ENCODE data around the gene DLL4. TPM values are rescaled to one million over a fixed set of nuclear protein-coding genes. Genes with fewer than 3 reads are reported as not detected.
A peak's percentile ranks its signal among the peaks of the same experiment; 100 is the strongest.

The DLL4 gene
- polyA plus RNA-seq, 3 donors from 2014 or later, result not detected

DNA sequence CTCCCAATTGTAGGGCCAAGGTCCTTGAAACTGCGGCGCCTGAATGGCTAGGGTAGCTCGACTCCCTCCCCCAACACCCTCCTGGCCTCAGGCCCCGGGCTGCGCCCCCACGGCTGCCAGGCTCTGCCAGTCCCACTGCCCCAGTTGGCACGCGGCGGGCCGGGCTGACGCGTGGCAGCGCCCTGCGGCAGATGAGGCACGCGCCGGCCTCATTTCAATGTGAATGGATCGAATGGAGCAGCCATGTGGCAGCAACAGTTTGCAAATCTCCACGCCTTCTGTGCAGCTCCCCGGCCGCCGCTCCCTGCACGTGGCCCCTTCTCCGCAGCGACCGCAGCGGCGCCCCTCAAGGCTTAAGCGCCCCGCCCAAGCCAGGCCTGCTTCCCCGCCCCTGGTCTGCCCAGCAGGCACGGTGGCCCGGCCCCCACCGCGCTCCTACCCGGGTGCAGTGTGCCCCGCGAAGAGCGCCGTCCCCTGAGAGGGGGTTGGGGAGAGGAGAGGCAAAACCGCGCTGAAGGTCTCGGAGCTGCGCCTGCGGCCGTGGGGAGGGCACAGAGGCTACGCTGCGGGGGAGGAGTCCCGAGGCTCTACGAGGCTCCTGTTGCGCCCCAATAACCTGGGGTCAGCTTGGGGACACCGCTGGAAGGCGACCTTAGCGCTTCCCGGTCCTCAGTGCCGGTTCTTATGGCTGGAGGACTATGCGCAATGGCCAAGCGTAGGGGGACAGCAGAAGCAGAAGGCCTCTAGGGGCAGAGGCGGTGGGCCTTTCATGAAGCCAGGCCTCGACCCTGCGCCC lies 3.1 kb upstream of the DLL4 start:
- peaks cover 43% of the 10 kb centered on the region in 2 donors for H3K4me1 Mint-ChIP-seq
- peak in 1 of 3 donors; percentile 22 for DNase-seq
- no peak overlapping the region for H3K27ac Mint-ChIP-seq
- no peaks in the 10 kb centered on the region for H3K36me3 Mint-ChIP-seq
- no peaks in the 10 kb centered on the region for H3K9me3 Mint-ChIP-seq
- peak overlapping the region; percentile 63 to 87 (median 68) for H3K4me3 Mint-ChIP-seq
- peaks cover 15 to 29% (median 23%) of the 10 kb centered on the region in 3 donors for H3K27me3 Mint-ChIP-seq (ENCODE audit: low read depth in 3 of 3)

- peaks cover 17 to 28% (median 21%) of the 10 kb centered on the region in 3 donors for H3K27me3 Mint-ChIP-seq (ENCODE audit: low read depth in 3 of 3)
- peak overlapping the region in 1 of 6 donors; percentile 71 for H3K27ac Mint-ChIP-seq
- no peaks in the 10 kb centered on the region for H3K36me3 Mint-ChIP-seq
- peaks cover 50 to 51% of the 10 kb centered on the region in 2 donors for H3K4me1 Mint-ChIP-seq
- DNase-seq, result no peak
- peak overlapping the region; percentile 63 to 87 (median 68) for H3K4me3 Mint-ChIP-seq
- no peaks in the 10 kb centered on the region for H3K9me3 Mint-ChIP-seq
Observed at GRCh38 chr15:40926659-40927494, 2.3 kb upstream of the DLL4 start.

DNA sequence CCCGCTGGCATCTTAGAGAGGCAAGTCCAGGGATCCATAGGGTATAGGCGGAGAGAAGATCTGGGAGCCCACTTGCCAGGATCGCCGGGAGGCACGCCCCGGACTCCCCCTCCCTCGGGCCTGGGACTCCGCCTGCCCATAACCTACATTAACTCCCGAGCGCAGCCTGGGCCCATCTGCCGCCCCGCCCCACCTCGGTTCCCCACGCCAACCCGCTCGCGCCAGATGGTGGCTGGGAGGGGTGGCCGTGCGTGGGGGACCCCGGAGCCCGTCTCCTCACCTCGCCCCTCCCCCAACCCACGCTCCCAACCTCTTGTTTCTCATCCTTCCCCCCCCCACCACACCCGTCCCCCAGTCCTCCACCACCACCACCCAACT lies 1.7 kb upstream of the DLL4 start:
- Mint-ChIP-seq H3K4me3 (peak overlapping the region; percentile 63 to 87 (median 68)), H3K9me3 (no peaks in the 10 kb centered on the region), H3K27ac (no peak overlapping the region), H3K27me3 (ENCODE audit: low read depth in 3 of 3) (peaks cover 15 to 29% (median 24%) of the 10 kb centered on the region in 3 donors), H3K36me3 (no peaks in the 10 kb centered on the region), H3K4me1 (peaks cover 56 to 58% of the 10 kb centered on the region in 2 donors)
- no peak for DNase-seq

DNA sequence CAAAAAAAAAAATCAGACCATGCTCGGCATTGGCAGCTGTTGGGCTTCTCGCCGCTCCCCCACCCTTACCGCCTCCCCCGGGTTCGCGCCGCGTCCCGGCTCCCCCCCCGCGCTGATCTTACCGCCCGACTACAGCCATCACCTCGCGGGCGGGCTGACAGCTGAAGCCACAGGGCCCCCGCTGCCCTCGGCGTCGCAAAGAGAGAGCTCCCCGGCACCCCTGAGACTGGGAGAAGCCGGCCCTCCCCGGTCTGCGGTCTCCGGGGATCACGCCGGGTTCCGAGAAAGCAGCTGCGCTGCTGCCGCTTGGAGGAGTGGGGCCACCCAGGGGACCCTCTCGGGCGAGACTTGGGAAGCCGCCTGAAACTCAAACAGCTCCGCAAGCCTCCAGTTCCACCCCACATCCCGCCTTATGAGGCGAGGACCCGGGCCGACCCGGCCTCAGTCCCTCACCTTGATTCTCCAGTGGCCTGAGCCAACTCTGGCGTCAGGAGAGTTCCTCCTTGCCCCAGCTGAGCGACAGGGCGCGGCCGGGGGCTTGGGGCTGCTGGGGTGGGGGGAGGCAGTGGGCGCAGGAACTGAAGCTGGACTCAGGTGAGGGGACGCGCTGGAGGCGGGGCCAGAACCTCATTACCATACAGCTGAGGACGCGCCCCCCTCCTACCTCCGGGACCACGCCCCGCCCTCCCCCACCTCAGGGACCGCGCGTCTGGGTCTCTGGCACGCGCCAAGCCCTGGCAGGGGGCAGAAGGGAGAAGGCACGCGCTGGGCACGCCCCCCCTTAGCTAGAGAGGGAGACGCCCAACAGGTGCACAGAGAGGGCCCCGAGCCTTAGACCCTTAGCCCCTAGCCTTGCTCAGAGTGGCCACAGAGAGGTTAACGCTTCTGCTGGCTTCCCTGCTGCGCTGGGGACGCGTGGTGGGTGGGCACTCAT lies 1.0 kb upstream of the DLL4 start:
- peak overlapping the region; percentile 69 to 83 (median 81) for H3K4me3 Mint-ChIP-seq
- no peak overlapping the region for H3K27ac Mint-ChIP-seq
- H3K36me3 Mint-ChIP-seq, result peaks cover 0 to under 1% (median 0%) of the 10 kb centered on the region in 3 donors
- peaks cover 13 to 27% (median 26%) of the 10 kb centered on the region in 3 donors for H3K27me3 Mint-ChIP-seq (ENCODE audit: low read depth in 3 of 3)
- H3K9me3 Mint-ChIP-seq, result no peaks in the 10 kb centered on the region
- DNase-seq, result peak in 2 of 3 donors; percentile 31 to 47
- peaks cover 57 to 58% of the 10 kb centered on the region in 2 donors for H3K4me1 Mint-ChIP-seq

DNA sequence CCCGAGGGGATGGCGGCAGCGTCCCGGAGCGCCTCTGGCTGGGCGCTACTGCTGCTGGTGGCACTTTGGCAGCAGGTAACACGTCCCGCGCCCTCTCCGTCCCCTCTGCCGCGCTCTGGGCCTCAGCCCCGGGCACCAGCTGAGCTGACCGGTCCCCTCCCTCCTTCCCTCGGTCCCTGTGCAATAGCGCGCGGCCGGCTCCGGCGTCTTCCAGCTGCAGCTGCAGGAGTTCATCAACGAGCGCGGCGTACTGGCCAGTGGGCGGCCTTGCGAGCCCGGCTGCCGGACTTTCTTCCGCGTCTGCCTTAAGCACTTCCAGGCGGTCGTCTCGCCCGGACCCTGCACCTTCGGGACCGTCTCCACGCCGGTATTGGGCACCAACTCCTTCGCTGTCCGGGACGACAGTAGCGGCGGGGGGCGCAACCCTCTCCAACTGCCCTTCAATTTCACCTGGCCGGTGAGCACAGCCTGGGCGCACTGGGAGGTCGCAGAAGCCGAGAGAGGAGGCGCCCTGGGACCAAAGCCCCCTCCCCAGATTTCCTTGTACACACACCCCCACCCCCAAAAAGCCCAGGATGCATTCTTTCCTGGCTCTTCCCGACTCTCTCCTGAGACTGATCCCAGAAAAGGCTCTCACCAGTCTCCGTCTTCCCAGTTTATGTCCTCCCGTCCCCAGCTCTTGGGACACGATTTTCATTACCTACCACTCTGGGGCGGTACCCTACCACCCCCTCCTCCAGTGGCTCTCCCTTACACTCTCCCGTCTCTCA lies 705 bp downstream of the DLL4 start:
- Mint-ChIP-seq H3K36me3 (peaks cover 0 to 4% (median 0%) of the 10 kb centered on the region in 3 donors), H3K27me3 (ENCODE audit: low read depth in 3 of 3) (peaks cover 14 to 28% (median 24%) of the 10 kb centered on the region in 3 donors), H3K4me1 (peaks cover 58% of the 10 kb centered on the region in 2 donors), H3K9me3 (no peaks in the 10 kb centered on the region), H3K27ac (no peak overlapping the region), H3K4me3 (peak overlapping the region; percentile 58 to 83 (median 76))
- DNase-seq, result no peak

GRCh38 chr15:40930430-40931299 lies 1.5 kb downstream of the DLL4 start:
- peak overlapping the region; percentile 58 to 76 (median 70) for H3K4me3 Mint-ChIP-seq
- DNase-seq, result no peak

GRCh38 chr15:40931300-40932142 lies 2.4 kb downstream of the DLL4 start:
- Mint-ChIP-seq H3K9me3 (no peaks in the 10 kb centered on the region), H3K27ac (no peak overlapping the region), H3K4me3 (peak overlapping the region in 4 of 5 donors; percentile 52 to 76 (median 68)), H3K27me3 (ENCODE audit: low read depth in 3 of 3) (peaks cover 12 to 24% (median 21%) of the 10 kb centered on the region in 3 donors), H3K36me3 (peaks cover 0 to 4% (median 0%) of the 10 kb centered on the region in 3 donors), H3K4me1 (peaks cover 50 to 51% of the 10 kb centered on the region in 2 donors)
- no peak for DNase-seq

More at GRCh38 chr15:40930430-40931299, 1.5 kb downstream of the DLL4 start:
- no peaks in the 10 kb centered on the region for H3K9me3 Mint-ChIP-seq
- H3K4me1 Mint-ChIP-seq, result peaks cover 54 to 55% of the 10 kb centered on the region in 2 donors
- H3K36me3 Mint-ChIP-seq, result peaks cover 0 to 4% (median 0%) of the 10 kb centered on the region in 3 donors
- H3K27me3 Mint-ChIP-seq (ENCODE audit: low read depth in 3 of 3), result peaks cover 14 to 24% (median 24%) of the 10 kb centered on the region in 3 donors
- H3K27ac Mint-ChIP-seq, result no peak overlapping the region

GRCh38 chr15:40932156-40932555 lies 3.0 kb downstream of the DLL4 start:
- peak overlapping the region in 1 of 5 donors; percentile 23 for H3K4me3 Mint-ChIP-seq
- peaks cover 0 to 4% (median 0%) of the 10 kb centered on the region in 3 donors for H3K36me3 Mint-ChIP-seq
- peaks cover 9 to 17% (median 15%) of the 10 kb centered on the region in 3 donors for H3K27me3 Mint-ChIP-seq (ENCODE audit: low read depth in 3 of 3)
- H3K9me3 Mint-ChIP-seq, result no peaks in the 10 kb centered on the region
- DNase-seq, result peak in 1 of 3 donors; percentile 24
- H3K27ac Mint-ChIP-seq, result no peak overlapping the region
- H3K4me1 Mint-ChIP-seq, result peaks cover 43 to 45% of the 10 kb centered on the region in 2 donors

- Mint-ChIP-seq H3K27me3 (ENCODE audit: low read depth in 3 of 3) (peaks cover 7 to 15% (median 15%) of the 10 kb centered on the region in 3 donors), H3K4me3 (no peak overlapping the region), H3K4me1 (peaks cover 40 to 41% of the 10 kb centered on the region in 2 donors), H3K9me3 (no peaks in the 10 kb centered on the region), H3K36me3 (peaks cover 0 to 4% (median 0%) of the 10 kb centered on the region in 3 donors), H3K27ac (no peak overlapping the region)
- DNase-seq, result no peak
Observed at GRCh38 chr15:40932649-40933516, 3.7 kb downstream of the DLL4 start.

DNA sequence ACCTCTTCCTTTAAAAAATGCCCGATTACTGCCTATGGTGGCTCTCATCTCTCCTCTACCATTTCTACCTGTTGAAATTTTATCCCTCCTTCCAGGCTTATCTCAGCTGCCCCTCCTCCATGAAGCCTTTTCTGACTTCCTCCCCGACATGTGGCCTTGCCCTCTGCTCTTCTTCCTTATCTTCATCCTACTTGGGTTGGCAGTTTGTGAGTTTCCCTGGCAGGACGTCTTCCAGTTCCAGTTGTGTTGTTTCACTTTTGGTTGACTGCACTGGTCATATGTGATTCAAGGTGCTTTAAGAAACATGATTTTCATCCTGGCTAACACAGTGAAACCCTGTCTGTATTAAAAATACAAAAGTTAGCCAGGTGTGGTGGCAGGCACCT lies 4.4 kb downstream of the DLL4 start:
- Mint-ChIP-seq H3K36me3 (peaks cover 0 to 4% (median 0%) of the 10 kb centered on the region in 3 donors), H3K4me1 (peaks cover 35 to 40% of the 10 kb centered on the region in 2 donors), H3K9me3 (no peaks in the 10 kb centered on the region), H3K27ac (no peak overlapping the region), H3K4me3 (no peak overlapping the region), H3K27me3 (ENCODE audit: low read depth in 3 of 3) (peaks cover 7 to 15% (median 15%) of the 10 kb centered on the region in 3 donors)
- DNase-seq, result no peak
